ENCODE data around the gene GPX6.
"Not testable (repeated sequence)": the region's sequence is repeated elsewhere in the genome, so short reads cannot be mapped to it uniquely, and the experiment has no call there.

Gene GPX6

DNA sequence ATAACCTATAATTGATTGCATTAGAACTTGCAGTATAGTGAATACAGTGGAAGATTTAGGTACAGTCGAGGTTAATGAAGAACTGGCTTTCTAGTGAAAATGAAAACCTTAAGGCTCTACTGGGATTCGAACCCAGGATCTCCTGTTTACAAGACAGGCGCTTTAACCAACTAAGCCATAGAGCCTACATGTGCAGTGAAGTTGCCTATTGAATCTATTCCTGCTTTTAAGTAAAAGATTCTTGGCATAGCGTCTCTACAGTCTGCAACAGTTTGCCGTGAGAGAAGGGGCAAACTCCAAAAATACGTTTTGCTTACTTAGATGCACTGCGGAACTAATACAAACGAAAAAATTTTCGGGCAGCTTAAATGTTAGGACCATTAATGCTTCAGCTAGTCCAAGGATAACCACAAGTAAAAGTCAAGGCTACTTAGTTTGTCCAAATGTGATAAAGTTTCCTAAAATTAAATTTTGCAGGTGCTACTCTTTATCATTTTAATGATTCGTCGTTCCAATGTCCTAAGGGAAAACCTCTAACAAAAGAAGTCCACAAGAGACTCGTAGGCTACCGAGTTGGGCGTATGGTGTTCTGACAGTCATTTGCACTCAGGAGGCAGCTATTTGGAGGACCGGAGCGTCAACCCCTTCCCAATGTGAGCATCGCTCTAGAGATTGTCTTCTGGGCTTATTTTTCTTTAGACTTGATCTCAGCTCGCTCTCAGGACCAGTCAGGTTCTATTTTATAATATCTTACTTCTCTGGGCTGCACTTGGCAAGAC is 41.0 kb downstream of the GPX6 start:
- TF ChIP-seq EZH2 (IDR thresholded peaks at IDR 0.05; ENCODE audit: borderline replicate concordance, low read depth, low read length, severe bottlenecking), result no peak
- TF ChIP-seq, protein P1, sequence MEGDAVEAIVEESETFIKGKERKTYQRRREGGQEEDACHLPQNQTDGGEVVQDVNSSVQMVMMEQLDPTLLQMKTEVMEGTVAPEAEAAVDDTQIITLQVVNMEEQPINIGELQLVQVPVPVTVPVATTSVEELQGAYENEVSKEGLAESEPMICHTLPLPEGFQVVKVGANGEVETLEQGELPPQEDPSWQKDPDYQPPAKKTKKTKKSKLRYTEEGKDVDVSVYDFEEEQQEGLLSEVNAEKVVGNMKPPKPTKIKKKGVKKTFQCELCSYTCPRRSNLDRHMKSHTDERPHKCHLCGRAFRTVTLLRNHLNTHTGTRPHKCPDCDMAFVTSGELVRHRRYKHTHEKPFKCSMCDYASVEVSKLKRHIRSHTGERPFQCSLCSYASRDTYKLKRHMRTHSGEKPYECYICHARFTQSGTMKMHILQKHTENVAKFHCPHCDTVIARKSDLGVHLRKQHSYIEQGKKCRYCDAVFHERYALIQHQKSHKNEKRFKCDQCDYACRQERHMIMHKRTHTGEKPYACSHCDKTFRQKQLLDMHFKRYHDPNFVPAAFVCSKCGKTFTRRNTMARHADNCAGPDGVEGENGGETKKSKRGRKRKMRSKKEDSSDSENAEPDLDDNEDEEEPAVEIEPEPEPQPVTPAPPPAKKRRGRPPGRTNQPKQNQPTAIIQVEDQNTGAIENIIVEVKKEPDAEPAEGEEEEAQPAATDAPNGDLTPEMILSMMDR (IDR thresholded peaks at IDR 0.05; ENCODE audit: borderline replicate concordance, extremely low read depth, low read length, poor library complexity, severe bottlenecking), result no peak
- H3K79me2 ChIP-seq (ENCODE audit: insufficient read depth, low read length), result no peaks in the 10 kb centered on the region
- ATAC-seq (ENCODE audit: insufficient read depth, low read depth) (no peak), DNase-seq (no peak)
- H2AFZ ChIP-seq (ENCODE audit: low read depth, low read length), result no peak overlapping the region
- H4K20me1 ChIP-seq (ENCODE audit: insufficient read depth, low read length), result no peaks in the 10 kb centered on the region
- no peak overlapping the region for H3K27ac ChIP-seq (ENCODE audit: low read length)
- peaks cover 7% of the 10 kb centered on the region for H3K27me3 ChIP-seq (ENCODE audit: insufficient read depth, low read length, poor library complexity)
- H3K9ac ChIP-seq (ENCODE audit: low read depth, low read length), result no peak overlapping the region
- no peaks in the 10 kb centered on the region for H3K4me1 ChIP-seq (ENCODE audit: insufficient read depth, low read length)
- H3K9me3 ChIP-seq (ENCODE audit: insufficient read depth, low read length, severe bottlenecking), result no peaks in the 10 kb centered on the region
- H3K4me3 ChIP-seq (ENCODE audit: low read depth in 1 of 2, low read length in 2 of 2), result no peak overlapping the region
- no peak overlapping the region for H3K4me2 ChIP-seq (ENCODE audit: insufficient read depth, low read length)
- H3K36me3 ChIP-seq (ENCODE audit: insufficient read depth, low read length), result no peaks in the 10 kb centered on the region

DNA sequence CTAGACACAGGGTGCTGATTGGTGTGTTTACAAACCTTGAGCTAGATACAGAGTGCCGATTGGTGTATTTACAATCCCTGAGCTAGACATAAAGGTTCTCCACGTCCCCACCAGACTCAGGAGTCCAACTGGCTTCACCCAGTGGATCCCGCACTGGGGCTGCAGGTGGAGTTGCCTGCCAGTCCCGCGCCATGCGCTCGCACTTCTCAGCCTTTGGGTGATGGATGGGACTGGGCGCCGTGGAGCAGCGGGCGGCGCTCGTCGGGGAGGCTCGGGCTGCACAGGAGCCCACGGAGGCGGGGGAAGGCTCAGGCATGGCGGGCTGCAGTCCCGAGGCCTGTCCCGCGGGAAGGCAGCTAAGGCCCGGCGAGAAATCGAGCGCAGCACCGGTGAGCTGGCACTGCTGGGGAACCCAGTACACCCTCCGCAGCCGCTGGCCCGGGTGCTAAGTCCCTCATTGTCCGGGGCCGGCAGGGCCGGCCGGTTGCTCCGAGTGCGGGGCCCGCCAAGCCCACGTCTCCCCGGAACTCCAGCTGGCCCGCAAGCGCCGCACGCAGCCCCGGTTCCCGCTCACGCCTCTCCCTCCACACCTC is 46.3 kb downstream of the GPX6 start:
- not testable (repeated sequence) for H3K36me3 ChIP-seq (ENCODE audit: insufficient read depth, low read length); H3K27ac ChIP-seq (ENCODE audit: low read length); H3K27me3 ChIP-seq (ENCODE audit: insufficient read depth, low read length, poor library complexity); H3K4me3 ChIP-seq (ENCODE audit: low read depth in 1 of 2, low read length in 2 of 2); DNase-seq; H3K79me2 ChIP-seq (ENCODE audit: insufficient read depth, low read length); H2AFZ ChIP-seq (ENCODE audit: low read depth, low read length); ATAC-seq (ENCODE audit: insufficient read depth, low read depth); H3K4me1 ChIP-seq (ENCODE audit: insufficient read depth, low read length); H3K4me2 ChIP-seq (ENCODE audit: insufficient read depth, low read length); H4K20me1 ChIP-seq (ENCODE audit: insufficient read depth, low read length); H3K9me3 ChIP-seq (ENCODE audit: insufficient read depth, low read length, severe bottlenecking); H3K9ac ChIP-seq (ENCODE audit: low read depth, low read length)

DNA sequence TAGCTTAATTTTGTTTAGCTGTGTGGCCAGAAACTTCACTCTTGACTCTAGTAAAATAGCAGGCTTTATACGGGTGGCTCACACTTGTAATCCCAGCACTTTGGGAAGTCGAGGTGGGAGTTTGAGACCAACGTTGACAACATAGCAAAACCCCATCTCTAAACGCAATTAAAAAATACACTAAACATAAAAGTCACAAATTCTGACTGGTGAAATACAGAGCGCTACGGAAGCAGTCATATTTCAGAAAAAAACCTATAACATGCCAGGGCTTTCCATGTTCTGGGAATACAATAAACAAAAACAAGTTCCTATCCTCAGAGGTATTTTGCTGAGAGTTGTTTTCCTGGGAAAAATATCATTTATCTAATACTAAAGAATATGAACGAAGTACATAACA is 47.5 kb downstream of the GPX6 start:
- H3K4me2 ChIP-seq (ENCODE audit: insufficient read depth, low read length), result no peak overlapping the region
- TF ChIP-seq, protein P1 (IDR thresholded peaks at IDR 0.05; ENCODE audit: borderline replicate concordance, extremely low read depth, low read length, poor library complexity, severe bottlenecking), result no peak
- no peak for TF ChIP-seq EZH2 (IDR thresholded peaks at IDR 0.05; ENCODE audit: borderline replicate concordance, low read depth, low read length, severe bottlenecking)
- no peak overlapping the region for H3K4me3 ChIP-seq (ENCODE audit: low read depth in 1 of 2, low read length in 2 of 2)
- H4K20me1 ChIP-seq (ENCODE audit: insufficient read depth, low read length), result no peaks in the 10 kb centered on the region
- no peak overlapping the region for H2AFZ ChIP-seq (ENCODE audit: low read depth, low read length)
- no peak overlapping the region for H3K9ac ChIP-seq (ENCODE audit: low read depth, low read length)
- H3K36me3 ChIP-seq (ENCODE audit: insufficient read depth, low read length), result no peaks in the 10 kb centered on the region
- peaks cover 11% of the 10 kb centered on the region for H3K27me3 ChIP-seq (ENCODE audit: insufficient read depth, low read length, poor library complexity)
- H3K9me3 ChIP-seq (ENCODE audit: insufficient read depth, low read length, severe bottlenecking), result peaks cover 3% of the 10 kb centered on the region
- no peaks in the 10 kb centered on the region for H3K4me1 ChIP-seq (ENCODE audit: insufficient read depth, low read length)
- ATAC-seq (ENCODE audit: insufficient read depth, low read depth) (no peak), DNase-seq (no peak)
- no peak overlapping the region for H3K27ac ChIP-seq (ENCODE audit: low read length)
- H3K79me2 ChIP-seq (ENCODE audit: insufficient read depth, low read length), result no peaks in the 10 kb centered on the region

DNA sequence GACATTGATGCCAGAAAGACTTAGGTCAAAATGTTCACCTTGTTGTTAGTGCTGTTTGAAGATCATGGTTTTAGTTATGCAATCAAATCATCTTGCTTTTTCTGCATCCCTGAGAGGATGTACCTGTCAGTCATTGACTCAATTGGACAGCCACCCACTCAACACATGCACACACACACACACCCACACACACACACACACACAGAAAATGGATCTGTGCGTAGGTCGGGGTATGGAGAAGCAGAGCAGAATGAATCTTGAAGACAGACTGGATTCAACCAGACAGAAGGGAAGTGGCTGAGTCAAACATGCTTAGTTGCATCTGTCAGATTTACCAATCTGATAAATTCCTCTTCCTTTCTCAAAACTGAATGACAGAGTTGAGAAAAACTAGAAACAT is 53.2 kb downstream of the GPX6 start:
- ATAC-seq (ENCODE audit: insufficient read depth, low read depth) (no peak), DNase-seq (no peak)
- H3K27ac ChIP-seq (ENCODE audit: low read length), result no peak overlapping the region
- no peaks in the 10 kb centered on the region for H3K36me3 ChIP-seq (ENCODE audit: insufficient read depth, low read length)
- no peaks in the 10 kb centered on the region for H3K79me2 ChIP-seq (ENCODE audit: insufficient read depth, low read length)
- no peak for TF ChIP-seq EZH2 (IDR thresholded peaks at IDR 0.05; ENCODE audit: borderline replicate concordance, low read depth, low read length, severe bottlenecking)
- TF ChIP-seq, protein P1 (IDR thresholded peaks at IDR 0.05; ENCODE audit: borderline replicate concordance, extremely low read depth, low read length, poor library complexity, severe bottlenecking), result no peak
- H3K4me2 ChIP-seq (ENCODE audit: insufficient read depth, low read length), result no peak overlapping the region
- no peak overlapping the region for H2AFZ ChIP-seq (ENCODE audit: low read depth, low read length)
- H4K20me1 ChIP-seq (ENCODE audit: insufficient read depth, low read length), result no peaks in the 10 kb centered on the region
- no peak overlapping the region for H3K9ac ChIP-seq (ENCODE audit: low read depth, low read length)
- H3K9me3 ChIP-seq (ENCODE audit: insufficient read depth, low read length, severe bottlenecking), result no peaks in the 10 kb centered on the region
- no peak overlapping the region for H3K4me3 ChIP-seq (ENCODE audit: low read depth in 1 of 2, low read length in 2 of 2)
- H3K27me3 ChIP-seq (ENCODE audit: insufficient read depth, low read length, poor library complexity), result peaks cover 31% of the 10 kb centered on the region
- H3K4me1 ChIP-seq (ENCODE audit: insufficient read depth, low read length), result no peaks in the 10 kb centered on the region

Measured in DND-41 (cell line).